ENCODE results near the gene TMEM248. TPM values are rescaled to one million over a fixed set of nuclear protein-coding genes. Genes with fewer than 3 reads are reported as not detected.
A peak's percentile ranks its signal among the peaks of the same experiment; 100 is the strongest.

Gene TMEM248
- total RNA-seq, 1 experiment from 2014 or later: 60.4 TPM

DNA sequence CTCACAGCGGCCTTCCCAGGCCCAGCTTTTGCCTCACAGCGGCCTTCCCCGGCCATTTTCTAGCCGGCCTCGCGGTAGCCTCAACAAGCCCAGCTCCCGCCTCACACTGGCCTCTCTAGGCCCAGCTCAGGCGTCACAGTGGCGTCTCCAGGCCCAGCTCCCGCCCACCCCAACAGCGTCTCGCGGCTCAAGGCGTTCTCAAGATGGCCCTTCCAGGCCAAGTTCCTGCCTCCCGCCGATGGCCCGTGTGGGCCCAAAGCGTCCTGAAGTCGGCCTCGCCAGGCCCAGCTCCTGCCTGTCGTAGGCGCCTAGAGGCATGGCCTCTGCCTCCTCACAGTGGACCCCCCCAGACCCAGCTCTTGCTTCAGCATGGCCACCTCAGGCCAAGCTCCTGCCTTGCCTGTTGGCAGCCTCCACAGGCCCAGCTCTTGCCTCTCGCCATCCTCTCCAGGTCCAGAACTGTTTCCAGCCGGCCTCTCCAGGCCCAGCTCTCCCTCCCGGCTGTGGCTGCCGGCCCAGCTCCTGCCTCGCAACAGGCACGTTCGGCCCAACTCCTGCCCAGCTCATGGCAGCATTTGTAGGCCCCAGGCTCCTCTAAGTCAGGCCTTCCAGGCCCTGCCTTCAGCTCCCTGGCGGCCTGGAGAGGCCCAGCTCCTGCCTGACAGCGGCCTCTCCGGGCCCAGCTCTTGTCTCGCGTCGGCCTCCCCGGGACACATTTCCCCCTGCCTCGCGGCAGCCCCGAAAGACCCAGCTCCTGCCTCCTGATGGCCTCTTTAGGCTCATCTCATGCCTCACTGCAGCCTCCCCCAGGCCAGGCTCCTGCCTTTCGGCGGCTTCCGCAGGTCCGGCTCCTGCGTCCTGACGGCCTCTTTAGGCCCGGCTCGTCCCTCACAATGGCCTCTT, 18.8 kb upstream of the TMEM248 start:
- no peaks in the 10 kb centered on the region for H3K9me3 Mint-ChIP-seq
- no peak overlapping the region for H3K4me3 Mint-ChIP-seq
- H3K4me1 Mint-ChIP-seq: no peaks in the 10 kb centered on the region
- ChIA-PET CTCF (interaction anchor here (1.6 to 2.1 kb wide), 2 partner anchors 8 to 58 kb away, joined by 5 to 10 read pairs; no protein-coding TSS in a partner anchor), POLR2A (interaction anchor here (1.0 to 2.0 kb wide), 2 partner anchors 7 to 57 kb away, joined by 3 to 13 read pairs; no protein-coding TSS in a partner anchor)
- peak overlapping the region; percentile 64 for H3K27ac Mint-ChIP-seq
- no peak for TF ChIP-seq JUN (CRISPR knock-in tag; IDR thresholded peaks at IDR 0.05)
- TF ChIP-seq, protein P1, sequence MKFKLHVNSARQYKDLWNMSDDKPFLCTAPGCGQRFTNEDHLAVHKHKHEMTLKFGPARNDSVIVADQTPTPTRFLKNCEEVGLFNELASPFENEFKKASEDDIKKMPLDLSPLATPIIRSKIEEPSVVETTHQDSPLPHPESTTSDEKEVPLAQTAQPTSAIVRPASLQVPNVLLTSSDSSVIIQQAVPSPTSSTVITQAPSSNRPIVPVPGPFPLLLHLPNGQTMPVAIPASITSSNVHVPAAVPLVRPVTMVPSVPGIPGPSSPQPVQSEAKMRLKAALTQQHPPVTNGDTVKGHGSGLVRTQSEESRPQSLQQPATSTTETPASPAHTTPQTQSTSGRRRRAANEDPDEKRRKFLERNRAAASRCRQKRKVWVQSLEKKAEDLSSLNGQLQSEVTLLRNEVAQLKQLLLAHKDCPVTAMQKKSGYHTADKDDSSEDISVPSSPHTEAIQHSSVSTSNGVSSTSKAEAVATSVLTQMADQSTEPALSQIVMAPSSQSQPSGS (CRISPR knock-in tag; IDR thresholded peaks at IDR 0.05; ENCODE audit: borderline replicate concordance, low read depth): no peak
- no peak for TF ChIP-seq JAZF1 (CRISPR knock-in tag; IDR thresholded peaks at IDR 0.05)
- no peaks in the 10 kb centered on the region for H3K36me3 Mint-ChIP-seq
- no peaks in the 10 kb centered on the region for H3K27me3 Mint-ChIP-seq (ENCODE audit: low read depth)
- ATAC-seq: no peak
- no peak for DNase-seq (ENCODE audit: low spot score)

DNA sequence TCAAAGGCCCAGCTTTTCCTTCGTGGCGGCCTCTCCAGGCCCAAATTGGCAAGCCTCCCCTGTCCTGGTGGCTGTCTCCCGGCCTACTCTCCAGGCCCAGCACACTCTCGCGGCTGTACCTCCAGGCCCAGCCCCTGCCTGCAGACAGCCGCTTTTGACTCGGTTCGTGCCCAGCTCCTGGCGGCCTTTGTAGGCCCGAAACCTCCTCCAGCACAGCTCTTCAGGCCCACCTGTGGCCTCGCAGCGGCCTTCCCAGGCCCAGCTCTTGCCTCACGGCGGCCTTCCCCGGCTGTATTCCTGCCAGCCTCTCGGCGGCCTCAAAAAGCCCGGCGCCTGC, 18.2 kb upstream of the TMEM248 start:
- Mint-ChIP-seq H3K4me3 (no peak overlapping the region), H3K36me3 (no peaks in the 10 kb centered on the region), H3K4me1 (no peaks in the 10 kb centered on the region), H3K27me3 (ENCODE audit: low read depth) (no peaks in the 10 kb centered on the region), H3K9me3 (no peaks in the 10 kb centered on the region), H3K27ac (no peak overlapping the region)
- DNase-seq (ENCODE audit: low spot score) (no peak), ATAC-seq (no peak)
- TF ChIP-seq SP1 (CRISPR knock-in tag; conservative IDR thresholded peaks at IDR 0.05): no peak
- no peak for TF ChIP-seq MXD4 (CRISPR knock-in tag; IDR thresholded peaks at IDR 0.05; ENCODE audit: borderline replicate concordance)
- TF ChIP-seq GABPB1 (CRISPR knock-in tag; IDR thresholded peaks at IDR 0.05): no peak
- TF ChIP-seq ETV6 (CRISPR knock-in tag; IDR thresholded peaks at IDR 0.05): no peak
- no peak for TF ChIP-seq CDX4 (CRISPR knock-in tag; IDR thresholded peaks at IDR 0.05; ENCODE audit: borderline replicate concordance)
- TF ChIP-seq ATF6 (CRISPR knock-in tag; IDR thresholded peaks at IDR 0.05): no peak
- TF ChIP-seq, protein P2, sequence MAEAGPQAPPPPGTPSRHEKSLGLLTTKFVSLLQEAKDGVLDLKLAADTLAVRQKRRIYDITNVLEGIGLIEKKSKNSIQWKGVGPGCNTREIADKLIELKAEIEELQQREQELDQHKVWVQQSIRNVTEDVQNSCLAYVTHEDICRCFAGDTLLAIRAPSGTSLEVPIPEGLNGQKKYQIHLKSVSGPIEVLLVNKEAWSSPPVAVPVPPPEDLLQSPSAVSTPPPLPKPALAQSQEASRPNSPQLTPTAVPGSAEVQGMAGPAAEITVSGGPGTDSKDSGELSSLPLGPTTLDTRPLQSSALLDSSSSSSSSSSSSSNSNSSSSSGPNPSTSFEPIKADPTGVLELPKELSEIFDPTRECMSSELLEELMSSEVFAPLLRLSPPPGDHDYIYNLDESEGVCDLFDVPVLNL (CRISPR knock-in tag; IDR thresholded peaks at IDR 0.05; ENCODE audit: borderline replicate concordance, low read depth): no peak
- TF ChIP-seq EMX1 (CRISPR knock-in tag; IDR thresholded peaks at IDR 0.05): no peak
- TF ChIP-seq NFE2L1 (CRISPR knock-in tag; IDR thresholded peaks at IDR 0.05): no peak
- no peak for TF ChIP-seq HMGXB4 (CRISPR knock-in tag; IDR thresholded peaks at IDR 0.05)
- TF ChIP-seq PRRX2 (CRISPR knock-in tag; IDR thresholded peaks at IDR 0.05): no peak
- TF ChIP-seq USF1 (CRISPR knock-in tag; IDR thresholded peaks at IDR 0.05): no peak
- no peak for TF ChIP-seq ZNF317 (CRISPR knock-in tag; IDR thresholded peaks at IDR 0.05; ENCODE audit: borderline replicate concordance, low read depth)
- TF ChIP-seq ATF3 (CRISPR knock-in tag; conservative IDR thresholded peaks at IDR 0.05): no peak
- TF ChIP-seq ZBTB21 (CRISPR knock-in tag; IDR thresholded peaks at IDR 0.05; ENCODE audit: borderline replicate concordance): no peak
- no peak for TF ChIP-seq ZNF219 (CRISPR knock-in tag; IDR thresholded peaks at IDR 0.05; ENCODE audit: borderline replicate concordance)
- no peak for TF ChIP-seq GTF2I (CRISPR knock-in tag; conservative IDR thresholded peaks at IDR 0.05)
- TF ChIP-seq PRDM15 (CRISPR knock-in tag; IDR thresholded peaks at IDR 0.05): no peak
- POLR2A ChIA-PET: interaction anchor here (1.0 to 2.0 kb wide), 2 partner anchors 8 to 58 kb away, joined by 3 to 13 read pairs; no protein-coding TSS in a partner anchor
- CTCF ChIA-PET: interaction anchor here (1.6 to 2.1 kb wide), 2 partner anchors 8 to 59 kb away, joined by 5 to 10 read pairs; no protein-coding TSS in a partner anchor
